NOMO-1 treated with dmso at 0.1 percent for 144 hours (cell line): Measurements from ENCODE around the gene NPVF.
A peak's percentile ranks its signal among the peaks of the same experiment; 100 is the strongest.

Source experiments
- DNase-seq: peaks from one replicate; lab custom pipeline; 2025; ENCODE audit not compliant: unreplicated experiment; lab: John Stamatoyannopoulos, UW

The NPVF gene

GRCh38 chr7:25235471-25235870 lies 7.2 kb upstream of the NPVF start:
- no peak for DNase-seq

DNA sequence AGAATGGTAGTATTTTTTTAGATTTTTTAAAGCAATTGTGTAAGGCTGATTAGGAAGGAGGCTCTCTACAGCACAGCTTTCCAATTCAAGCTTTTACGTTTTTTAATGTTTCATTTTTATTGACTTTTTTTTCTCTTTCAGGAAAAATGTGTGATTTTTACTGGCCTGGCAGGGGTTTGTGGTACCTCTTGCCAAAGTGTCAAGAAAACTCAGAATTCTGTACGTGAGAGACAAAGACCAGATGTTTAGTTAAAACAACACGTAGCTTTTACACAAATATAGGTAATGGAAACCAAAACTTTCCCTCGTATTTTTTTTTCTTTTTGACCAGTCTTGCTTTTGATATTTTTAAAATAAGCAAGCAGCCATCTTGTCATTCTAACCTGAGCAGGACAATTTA lies 6.0 kb upstream of the NPVF start:
- DNase-seq = no peak

DNA sequence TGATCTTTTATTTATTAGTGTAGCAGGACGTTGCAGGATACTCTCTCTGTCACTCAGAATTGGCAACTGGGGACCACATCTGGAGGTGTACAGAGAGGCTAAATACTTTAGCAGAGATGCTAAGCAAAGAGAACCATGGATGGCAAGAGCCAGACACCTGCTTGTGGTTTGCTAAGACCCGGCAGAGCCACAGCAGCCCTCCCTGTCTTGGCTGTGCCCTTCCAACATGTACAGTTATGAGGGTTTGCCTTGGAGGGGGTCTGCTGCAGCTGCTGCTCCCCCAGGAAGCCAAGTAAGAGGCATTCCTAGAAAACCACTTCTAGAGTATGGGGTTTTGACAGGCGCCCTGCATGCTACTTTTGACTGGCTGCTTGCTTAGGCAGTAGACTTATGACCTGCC lies 5.1 kb downstream of the NPVF start:
- no peak for DNase-seq

DNA sequence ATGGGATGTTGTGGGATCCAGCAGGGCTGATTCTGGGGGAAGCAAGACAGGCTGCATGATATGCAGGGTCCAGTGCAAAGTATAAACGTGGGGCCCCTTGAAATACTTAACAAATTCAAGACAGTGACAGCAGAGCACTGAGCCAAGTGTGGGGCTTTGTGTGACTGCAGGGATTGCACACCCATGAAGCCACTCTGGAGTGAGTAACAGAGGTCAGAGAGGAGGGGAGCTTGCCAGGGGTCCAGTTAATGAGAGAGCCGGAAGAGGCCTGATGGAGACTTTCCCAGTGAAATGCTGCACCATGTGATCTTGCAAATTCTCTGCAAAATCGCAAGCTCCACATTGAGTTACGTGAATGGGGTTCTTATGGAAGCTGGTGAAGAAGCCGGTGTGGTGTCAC lies 5.6 kb downstream of the NPVF start:
- DNase-seq = no peak

- DNase-seq = no peak
Observed at GRCh38 chr7:25221009-25221408, 7.3 kb downstream of the NPVF start.

DNA sequence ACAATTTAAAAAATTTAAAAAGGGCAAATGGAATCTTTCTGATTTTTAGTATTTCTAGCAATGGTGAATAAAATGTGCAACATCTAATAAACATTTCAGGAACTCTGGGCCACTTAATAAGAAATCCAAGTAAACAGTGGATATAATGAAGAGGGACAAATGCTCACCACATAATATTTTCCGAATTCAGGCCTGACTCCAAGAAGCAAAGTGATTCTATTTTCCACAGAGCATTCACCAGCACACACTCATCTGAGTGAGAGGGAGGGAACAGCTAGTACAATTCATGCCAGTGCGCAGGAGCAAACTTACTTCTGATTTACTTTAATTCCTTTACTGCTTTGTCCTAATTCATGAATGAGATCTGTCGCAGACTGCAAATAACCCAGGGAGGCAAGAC lies 10.1 kb downstream of the NPVF start:
- DNase-seq = no peak

- no peak for DNase-seq
Observed at GRCh38 chr7:25216837-25217236, 11.4 kb downstream of the NPVF start.

DNA sequence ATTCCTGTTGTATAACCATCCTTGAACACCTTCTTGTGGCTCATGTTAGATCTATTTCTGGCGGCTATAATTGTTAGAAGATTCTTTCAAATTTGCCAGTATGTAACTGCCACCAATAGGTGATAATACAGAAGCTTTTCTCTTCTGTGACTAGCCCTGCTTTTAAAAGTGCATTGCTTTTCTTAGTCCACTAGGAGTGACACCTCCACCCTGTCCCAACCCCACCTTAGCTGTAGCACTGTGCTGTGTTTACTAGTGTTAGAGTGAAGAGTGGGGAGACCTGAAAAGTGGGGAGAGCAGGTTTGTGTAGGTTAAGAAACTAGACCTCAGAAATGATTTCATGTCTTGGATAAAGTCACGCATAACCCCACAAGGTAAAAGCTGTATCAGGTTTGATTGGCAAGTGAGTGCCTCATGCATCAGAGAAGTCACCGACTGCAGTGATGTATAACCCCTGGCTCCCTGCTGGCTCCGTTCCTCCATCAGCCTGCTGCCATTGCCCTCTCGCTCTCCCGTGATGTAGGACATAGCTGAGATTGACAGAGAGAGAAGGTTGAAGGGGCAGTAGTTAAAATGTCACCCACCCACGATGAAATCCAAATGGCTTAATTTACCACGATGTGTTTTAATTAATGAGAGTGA lies 12.5 kb downstream of the NPVF start:
- DNase-seq = no peak

DNA sequence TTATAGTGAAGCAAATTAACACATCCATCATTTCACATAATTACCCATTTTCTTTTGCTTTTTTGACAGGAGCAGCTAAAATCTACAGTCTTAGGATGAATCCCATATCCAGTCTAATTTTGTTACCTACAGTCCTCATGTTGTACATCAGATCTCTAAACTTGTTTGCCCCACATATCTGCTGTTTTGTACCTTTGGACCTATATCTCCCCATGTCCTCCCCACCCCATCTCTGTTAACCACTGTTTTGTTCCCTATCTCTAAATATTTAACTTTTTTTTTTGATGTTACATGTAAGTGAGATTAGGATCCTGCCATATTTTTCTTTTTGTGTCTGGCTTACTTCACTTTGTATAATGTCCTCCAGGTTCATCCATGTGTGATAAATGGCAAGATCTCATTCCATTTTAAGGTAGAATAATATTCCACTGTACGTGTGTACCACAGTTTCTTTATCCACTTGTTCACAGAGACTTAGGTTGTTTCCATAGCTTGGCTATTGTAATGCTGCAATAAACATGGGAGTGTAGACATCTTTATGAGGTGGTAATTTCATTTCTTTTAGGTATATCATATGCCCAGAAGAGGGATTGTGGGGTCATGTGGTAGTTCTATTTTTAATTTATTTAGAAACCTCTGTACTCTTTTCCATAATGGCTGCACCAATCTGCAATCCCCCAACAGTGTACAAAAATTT lies 19.6 kb downstream of the NPVF start:
- no peak for DNase-seq

GRCh38 chr7:25207887-25208286 lies 20.4 kb downstream of the NPVF start:
- DNase-seq = no peak

- no peak for DNase-seq
Observed at GRCh38 chr7:25206765-25207164, 21.5 kb downstream of the NPVF start.

- DNase-seq = no peak
Observed at GRCh38 chr7:25196132-25196896, 32.0 kb downstream of the NPVF start.

- DNase-seq = no peak
Observed at GRCh38 chr7:25194036-25194435, 34.2 kb downstream of the NPVF start.

DNA sequence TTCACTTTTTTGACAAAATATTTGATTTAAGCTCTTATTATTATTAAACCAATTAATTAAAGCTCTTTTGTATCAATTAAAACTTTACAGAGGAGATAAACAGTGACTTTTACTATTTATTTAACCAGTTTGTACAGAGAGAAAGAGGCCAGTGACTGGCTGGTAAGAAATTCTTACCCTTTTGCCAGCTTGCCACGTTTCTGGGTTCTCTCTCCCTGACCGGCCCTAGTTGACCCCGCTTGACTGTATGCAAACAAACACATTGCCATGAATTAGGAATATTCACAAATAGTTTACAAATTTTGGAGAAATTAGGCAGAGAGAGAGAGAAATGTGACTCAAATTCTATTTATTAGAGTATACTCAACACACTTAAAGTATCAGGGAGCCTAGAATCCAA lies 36.2 kb downstream of the NPVF start:
- no peak for DNase-seq

DNA sequence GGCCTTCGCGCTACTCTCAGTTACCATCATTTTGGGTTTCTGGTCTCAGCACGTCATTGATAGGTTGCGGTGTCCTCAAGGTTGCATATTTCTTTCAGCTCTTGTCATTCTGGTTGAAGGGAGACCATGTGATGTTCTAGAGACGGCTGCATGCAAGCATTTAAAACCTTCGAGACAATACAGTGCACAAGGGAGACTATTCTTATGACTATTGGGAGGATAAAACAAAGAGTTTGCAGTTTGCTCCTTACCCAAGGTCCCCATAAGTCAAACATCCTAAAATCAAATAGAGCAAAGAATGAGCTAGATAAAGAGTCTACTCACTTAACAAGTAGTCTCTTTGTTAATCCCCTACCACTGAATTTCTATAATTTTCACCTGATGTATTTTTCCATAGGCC lies 39.1 kb downstream of the NPVF start:
- no peak for DNase-seq

DNA sequence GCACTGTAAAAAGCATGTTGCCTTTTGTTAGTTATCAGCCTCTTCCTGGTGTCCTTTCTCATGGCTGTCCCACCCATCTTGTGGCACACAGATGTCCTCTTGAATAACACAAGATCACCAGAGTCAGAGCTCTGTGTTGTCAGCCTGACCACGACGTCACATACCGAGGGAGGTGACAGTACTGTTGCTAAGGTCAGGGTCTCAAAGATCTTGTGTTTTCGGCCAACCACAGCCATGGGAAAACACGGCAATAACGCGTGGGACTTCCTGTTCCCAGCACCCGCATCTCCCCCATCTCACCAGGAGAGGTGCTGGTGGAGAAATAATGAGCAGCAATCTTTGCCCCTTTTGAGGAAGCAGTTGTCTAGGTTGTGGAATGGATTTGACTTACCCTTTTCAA lies 40.4 kb downstream of the NPVF start:
- no peak for DNase-seq

GRCh38 chr7:25186436-25186835 lies 41.9 kb downstream of the NPVF start:
- no peak for DNase-seq

DNA sequence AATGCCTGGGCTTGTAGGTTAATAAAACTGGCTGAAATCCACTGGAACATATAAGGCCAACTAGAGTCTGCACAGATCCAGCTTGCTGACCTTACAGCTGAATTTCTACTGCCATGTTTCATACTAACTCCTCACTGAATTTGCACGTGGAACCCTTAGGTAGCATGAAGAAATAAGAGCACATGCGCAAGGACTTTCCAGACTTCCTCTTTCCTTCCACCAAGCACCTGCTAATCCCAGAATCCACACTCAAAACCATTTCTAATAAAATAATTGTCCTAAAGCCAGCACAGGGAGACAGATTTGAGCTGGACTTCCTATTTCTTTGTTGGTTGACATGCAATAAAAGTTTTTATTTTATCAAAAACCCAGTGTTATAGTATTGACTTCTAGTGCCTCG lies 46.8 kb downstream of the NPVF start:
- DNase-seq = no peak

DNA sequence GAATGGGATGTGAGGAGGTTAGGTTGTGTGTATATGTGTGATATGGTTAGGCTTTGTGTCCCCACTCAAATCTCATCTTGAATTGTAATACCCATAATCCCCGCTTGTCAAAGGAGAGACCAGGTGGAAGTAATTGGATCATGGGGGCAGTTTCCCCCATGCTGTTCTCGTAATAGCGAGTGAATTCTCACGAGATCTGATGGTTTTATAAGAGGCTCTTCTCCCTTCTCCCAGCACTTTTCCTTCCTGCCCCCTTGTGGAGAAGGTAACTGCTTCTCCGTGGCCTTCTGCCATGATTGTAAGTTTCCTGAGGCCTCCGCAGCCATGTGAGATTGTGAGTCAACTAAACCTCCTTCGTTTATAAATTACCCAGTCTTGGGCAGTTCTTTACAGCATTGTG lies 47.3 kb downstream of the NPVF start:
- DNase-seq = no peak

- no peak for DNase-seq
Observed at GRCh38 chr7:25180592-25180923, 47.7 kb downstream of the NPVF start.

DNA sequence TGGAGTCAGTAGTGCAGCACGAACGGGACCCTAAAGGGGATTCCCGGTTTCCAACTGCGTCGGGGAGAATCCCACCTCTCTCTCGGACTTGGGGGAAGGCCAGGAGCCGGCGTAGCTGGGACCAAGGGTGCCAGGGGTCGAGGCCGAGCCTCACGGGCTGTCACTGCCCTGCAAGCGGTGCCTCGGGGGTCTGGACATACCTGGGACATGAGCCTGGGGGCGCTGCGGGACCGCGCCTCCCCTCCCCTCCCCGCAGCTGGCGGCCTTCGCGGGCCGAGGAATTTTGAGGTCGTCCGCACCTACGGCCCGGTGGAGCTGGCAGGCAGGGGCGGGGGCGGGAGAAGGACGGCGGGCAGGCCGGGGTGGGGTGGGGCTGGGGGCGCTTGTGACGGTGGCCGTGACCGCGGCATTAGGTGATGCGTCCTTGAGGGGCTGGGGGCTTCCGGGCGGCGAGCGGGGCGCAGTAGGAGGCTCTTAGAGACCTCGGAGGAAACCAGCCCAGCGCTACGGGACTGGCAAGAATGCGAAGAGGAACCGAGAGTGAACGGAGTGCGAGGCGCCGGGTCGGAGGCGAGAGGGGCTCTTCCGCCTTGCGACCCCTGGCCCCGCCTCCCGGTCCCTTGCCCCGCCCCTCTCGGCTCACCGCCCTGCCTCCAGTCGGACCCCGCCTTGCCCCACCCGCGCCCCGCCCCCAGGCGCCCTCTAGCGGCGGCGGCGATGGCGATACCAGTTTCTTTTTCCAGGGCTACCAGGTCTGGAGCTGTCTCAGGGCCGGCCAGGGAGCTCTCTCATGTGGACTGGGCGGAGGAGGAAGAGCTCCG lies 48.3 kb downstream of the NPVF start:
- peak; percentile 96 for DNase-seq

DNA sequence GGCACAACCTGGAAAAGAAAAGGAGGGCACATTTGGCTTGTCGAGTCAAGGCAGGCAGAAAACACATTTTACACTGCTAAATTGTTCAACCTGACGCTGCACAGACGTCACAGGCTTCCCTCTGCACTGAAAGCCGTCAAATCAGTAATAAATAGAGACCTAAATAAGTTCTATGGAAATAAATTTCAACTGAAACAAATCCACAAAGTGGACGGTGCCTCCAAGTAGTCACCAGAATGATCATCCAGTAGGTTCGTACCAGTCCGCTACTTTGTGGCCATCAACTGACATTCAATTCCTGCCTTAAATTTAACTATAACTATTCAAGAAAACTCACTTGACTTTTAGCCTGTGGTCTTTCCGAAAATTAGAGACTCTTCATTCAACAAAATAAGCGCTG lies 49.0 kb downstream of the NPVF start:
- no peak for DNase-seq
